HepG2 (cell line): ENCODE measurements around the gene AUNIP. TPM values are rescaled to one million over a fixed set of nuclear protein-coding genes. Genes with fewer than 3 reads are reported as not detected.

ENCODE experiments used
- ATAC-seq: fragments of 200-7000 bp; cut with Tn5 transposase; 3 replicates; pipeline ENCODE4 v1.9.1; 2020; ENCODE audit warnings: mild to moderate bottlenecking, moderate library complexity
- BruUV-seq: library from RNA; stranded (reverse); fragments of 400-500 nt; replicated peaks from 2 replicates; lab custom pipeline; 2021; lab: Mats Ljungman, UMichigan
- CTCF ChIA-PET: fragments of 300-600 bp; formaldehyde crosslinking; extraction: SDS; loops from one replicate; lab custom pipeline; 2021; ENCODE audit warnings: low total read pairs, inconsistent platforms, low intra/inter-chr PET ratio; lab: Yijun Ruan, JAX
- POLR2A ChIA-PET: fragments of 350-600 bp; sonication (Branson Sonifier 250); formaldehyde crosslinking; loops from one replicate; lab custom pipeline; 2020; ENCODE audit warnings: antibody characterized with exemption, inconsistent platforms; lab: Yijun Ruan, JAX
- DNase-seq: peaks from one replicate; pipeline ENCODE4 v3.0.0-alpha.2; 2015; ENCODE audit warnings: low spot score
- FAIRE-seq: peaks from 3 replicates; lab custom pipeline; 2011; peaks lifted over from hg19 to GRCh38; lab: Jason Lieb, UNC
- H2AFZ ChIP-seq: one replicate; pipeline ENCODE4 v1.6.1; 2011; ENCODE audit warnings: low read length, inconsistent platforms
- H3K27ac ChIP-seq: fragments of 300-600 bp; 3 replicates; pipeline ENCODE4 v1.8.0; 2011; ENCODE audit warnings: mixed run types, mild to moderate bottlenecking, mixed read lengths, low read length, inconsistent platforms; ENCODE audit not compliant: insufficient read depth; ENCODE audit errors: extremely low read length
- H3K27me3 ChIP-seq, 2 experiments: fragments of 200-600 bp in 1 of 2; 2 replicates in 1 of 2; 3 replicates in 1 of 2; pipeline versions ENCODE4 v1.6.0 to v1.8.0; 2011; ENCODE audit warnings: low read length in 2 of 2, mild to moderate bottlenecking in 2 of 2, moderate library complexity in 2 of 2, inconsistent platforms in 1 of 2; ENCODE audit not compliant: insufficient read depth in 2 of 2, control insufficient read depth in 1 of 2
- H3K36me3 ChIP-seq, 2 experiments: fragments of 200-600 bp in 1 of 2; replicated peaks in 1 of 2; 2 replicates in 1 of 2; 3 replicates in 1 of 2; pipeline versions ENCODE4 v1.5.1 to v1.8.0; 2011; ENCODE audit warnings: low read length in 2 of 2, inconsistent platforms in 1 of 2; ENCODE audit not compliant: insufficient read depth in 2 of 2, control insufficient read depth in 1 of 2
- H3K4me1 ChIP-seq: 2 replicates; pipeline ENCODE4 v1.5.1; 2012; ENCODE audit warnings: low read length, inconsistent platforms; ENCODE audit not compliant: insufficient read depth
- H3K4me2 ChIP-seq: 2 replicates; pipeline ENCODE4 v1.6.0; 2011; ENCODE audit warnings: low read depth, low read length, inconsistent platforms
- H3K4me3 ChIP-seq, 3 experiments: fragments of 200-600 bp in 1 of 3; sonication (generic), shearing (Covaris generic) in 1 of 3; replicated peaks in 1 of 3; 2 replicates each; pipeline ENCODE4 v1.5.1; 2011 to 2016; ENCODE audit warnings: low read length in 3 of 3, inconsistent platforms in 2 of 3, low read depth in 2 of 3, mild to moderate bottlenecking in 2 of 3, control low read depth in 1 of 3, mixed read lengths in 1 of 3; ENCODE audit not compliant: insufficient read depth in 1 of 3
- H3K79me2 ChIP-seq: one replicate; pipeline ENCODE4 v1.6.1; 2011; ENCODE audit warnings: low read length, inconsistent platforms; ENCODE audit not compliant: insufficient read depth
- H3K9ac ChIP-seq: 2 replicates; pipeline ENCODE4 v1.6.0; 2011; ENCODE audit warnings: mild to moderate bottlenecking, low read depth, low read length, inconsistent platforms; ENCODE audit not compliant: insufficient read depth
- H3K9me3 ChIP-seq: 2 replicates; pipeline ENCODE4 v1.5.1; 2012; ENCODE audit warnings: mild to moderate bottlenecking, low read length
- H4K20me1 ChIP-seq: 2 replicates; pipeline ENCODE4 v1.6.0; 2011; ENCODE audit warnings: inconsistent platforms, mild to moderate bottlenecking, low read length, moderate library complexity; ENCODE audit not compliant: insufficient read depth
- AGO2 ChIP-seq: fragments of 200-400 bp; formaldehyde crosslinking; optimal IDR thresholded peaks from 2 replicates; pipeline ENCODE3; 2017; ENCODE audit warnings: mild to moderate bottlenecking, low read depth, low read length, moderate library complexity
- SOX13 ChIP-seq, 3 experiments: fragments of 450-650 bp in 1 of 3; sonication (generic) in 1 of 3; formaldehyde crosslinking in 1 of 3; IDR thresholded peaks in 2 of 3; conservative IDR thresholded peaks in 1 of 3; 2 replicates each; pipeline versions ENCODE4 v1.5.0 to v1.6.1; 2016 to 2020; ENCODE audit warnings: antibody characterized with exemption in 1 of 3, mild to moderate bottlenecking in 1 of 3, missing compliant biosample characterization in 1 of 3, missing genetic modification reagents in 1 of 3, moderate library complexity in 1 of 3
- ZNF121 ChIP-seq: sonication (generic); formaldehyde crosslinking; IDR thresholded peaks from 2 replicates; pipeline ENCODE4 v1.5.0; 2020; ENCODE audit warnings: mild to moderate bottlenecking, missing genetic modification reagents
- ZNF337 ChIP-seq: sonication (generic); formaldehyde crosslinking; IDR thresholded peaks from 2 replicates; pipeline ENCODE4 v1.5.1; 2020; ENCODE audit warnings: missing genetic modification reagents, low read depth, mild to moderate bottlenecking, borderline replicate concordance
- WGBS: methylation state at CpG from one replicate; pipeline ENCODE4 v1.1.6; 2017; ENCODE audit warnings: low lambda C conversion rate; 5-methylcytosine and 5-hydroxymethylcytosine counted together
- in situ Hi-C: cut with HindIII; loops from 2 replicates; pipeline ENCODE4 v1.10.0; 2017; ENCODE audit warnings: low pct_unique_long_range_greater_than_20kb; ENCODE audit not compliant: extremely low pct_ligation_motif_present
- intact Hi-C: fragments of 100-400 bp; cut with micrococcal nuclease; formaldehyde crosslinking; loops from one replicate; pipeline ENCODE4 v1.10.0; 2022; ENCODE audit not compliant: unreplicated experiment
- polyA plus RNA-seq, 8 experiments: library from polyadenylated mRNA; depleted of rRNA in 3 of 8; stranded (reverse) in 7 of 8; unstranded in 1 of 8; fragments of >200 nt; fragmentation: Illumina TruSeq in 4 of 8; extraction: Trizol in 4 of 8; gene quantifications; 2 replicates each; pipeline versions ENCODE4 v1.2.1 to v1.2.3, GENCODE V29; 2011 to 2016; ENCODE audit warnings: low read depth in 4 of 8, missing spikeins in 1 of 8, mixed read lengths in 1 of 8; ENCODE audit not compliant: insufficient read depth in 1 of 8
- total RNA-seq, 5 experiments: library from RNA; depleted of rRNA; stranded (reverse); fragments of >200 nt; fragmentation: Illumina TruSeq; extraction: Trizol; gene quantifications; 2 replicates each; pipeline ENCODE4 v1.2.3, GENCODE V29; 2016; ENCODE audit warnings: low read depth in 1 of 5

Gene AUNIP
- total and polyA plus RNA-seq, 2 of the 13 experiments (the other 11 are each of a cell fraction or from before 2014, with no cell fraction given) = 3.8 to 12.3 TPM

DNA sequence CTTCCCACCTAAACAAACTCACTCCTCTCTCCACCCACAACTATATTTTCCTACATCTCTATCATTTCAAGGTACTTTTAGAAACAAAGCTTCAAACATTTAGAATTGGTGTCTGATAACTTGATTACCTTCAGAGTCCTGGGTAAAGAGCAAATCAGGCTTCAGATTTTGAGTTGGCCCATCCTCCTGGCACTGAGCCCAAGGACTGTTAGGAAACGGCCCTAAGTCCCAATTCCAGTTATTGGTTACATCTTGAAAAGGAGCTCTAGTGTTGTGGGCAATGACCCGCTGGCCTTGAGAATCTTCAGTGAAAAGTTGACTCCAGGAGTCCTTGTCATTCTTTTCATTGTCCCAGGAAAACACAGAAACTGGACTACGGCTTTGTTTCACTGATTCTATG, 24.4 kb downstream of the AUNIP start:
- BruUV-seq = no TSS peak
- in situ Hi-C loops (loop anchor here (5.0 kb wide), 1 partner anchor 52 kb away; no protein-coding TSS in a partner anchor), intact Hi-C loops (no loop called here)
- Histone ChIP-seq H3K4me3 (no peak overlapping the region), H2AFZ (no peak overlapping the region), H3K36me3 (peaks cover 25 to 58% of the 10 kb centered on the region in 2 experiments), H3K79me2 (peaks cover 6% of the 10 kb centered on the region), H3K9ac (no peak overlapping the region), H3K27ac (no peak overlapping the region), H3K9me3 (no peaks in the 10 kb centered on the region), H4K20me1 (no peaks in the 10 kb centered on the region), H3K27me3 (no peaks in the 10 kb centered on the region), H3K4me2 (no peak overlapping the region), H3K4me1 (no peaks in the 10 kb centered on the region)
- no peak for TF ChIP-seq AGO2
- no peak for TF ChIP-seq SOX13 (IDR thresholded peaks at IDR 0.05)
- 0 out of 4 replicates have a peak, but pooled peaks of 1 of the 2 experiments have one; percentile 6 for TF ChIP-seq SOX13 (CRISPR knock-in tag; conservative IDR thresholded peaks at IDR 0.05 in 1 of 2, IDR thresholded peaks at IDR 0.05 in 1 of 2)
- 78% methylated on average over 3 of the region's 3 CpGs for WGBS
- DNase-seq (no peak), ATAC-seq (no peak), FAIRE-seq (no peak)
- POLR2A ChIA-PET = interaction anchor here (1.2 kb wide), 1 partner anchor 15 kb away, joined by 5 read pairs; the partner anchor contains the start of gene MTFR1L
- CTCF ChIA-PET = no interaction called here

DNA sequence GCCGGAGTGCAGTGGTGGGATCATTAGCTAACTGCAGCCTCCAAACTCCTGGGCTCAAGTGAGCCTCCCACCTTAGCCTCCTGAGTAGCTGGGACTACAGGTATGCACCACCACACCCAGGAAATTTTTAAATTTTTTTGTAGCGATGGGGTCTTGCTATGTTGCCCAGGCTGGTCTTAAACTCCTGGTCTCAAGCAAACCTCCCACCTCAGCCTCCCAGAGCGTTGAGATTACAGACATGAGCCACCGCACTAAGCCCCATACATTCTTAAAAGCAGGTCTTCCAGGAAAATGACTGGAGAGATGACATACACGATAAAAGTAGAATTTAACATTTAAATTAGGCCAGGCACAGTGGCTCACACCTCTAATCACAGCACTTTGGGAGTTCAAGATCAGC, 26.1 kb downstream of the AUNIP start:
- intact Hi-C loops (no loop called here), in situ Hi-C loops (no loop called here)

More for the DNA sequence above, 26.1 kb downstream of the AUNIP start:
- no peaks in the 10 kb centered on the region for H3K27me3 ChIP-seq
- H3K4me1 ChIP-seq = no peaks in the 10 kb centered on the region
- no peak overlapping the region for H3K9ac ChIP-seq
- peaks cover 31 to 75% of the 10 kb centered on the region in 2 experiments for H3K36me3 ChIP-seq
- FAIRE-seq (no peak), DNase-seq (no peak), ATAC-seq (no peak)
- no peak overlapping the region for H3K4me2 ChIP-seq
- WGBS = 92% methylated on average over 5 of the region's 5 CpGs
- CTCF ChIA-PET = no interaction called here
- no peaks in the 10 kb centered on the region for H3K79me2 ChIP-seq
- H3K4me3 ChIP-seq = no peak overlapping the region
- H3K27ac ChIP-seq = no peak overlapping the region
- POLR2A ChIA-PET = no interaction called here
- BruUV-seq = no TSS peak
- H2AFZ ChIP-seq = no peak overlapping the region
- no peaks in the 10 kb centered on the region for H3K9me3 ChIP-seq
- TF ChIP-seq ZNF337 = no peak
- peak; percentile 48; the same call in 1 of the 2 replicates for TF ChIP-seq ZNF121
- no peaks in the 10 kb centered on the region for H4K20me1 ChIP-seq
